Progenitor cell of endocrine pancreas (in vitro differentiated cells): ENCODE data around the gene RAPGEF1. TPM values are rescaled to one million over a fixed set of nuclear protein-coding genes. Genes with fewer than 3 reads are reported as not detected.

Experiments used
- DNase-seq: peaks from one replicate; pipeline ENCODE4 v3.0.0; 2021; ENCODE audit warnings: low spot score; ENCODE audit not compliant: unreplicated experiment
- H3K27ac Mint-ChIP-seq: 2 replicates; pipeline ENCODE4 v1.8.0; 2021; ENCODE audit warnings: mild to moderate bottlenecking, moderate library complexity, mixed read lengths
- H3K27me3 Mint-ChIP-seq: 2 replicates; pipeline ENCODE4 v1.8.0; 2021; ENCODE audit warnings: mixed read lengths
- H3K36me3 Mint-ChIP-seq: 2 replicates; pipeline ENCODE4 v1.8.0; 2022; ENCODE audit warnings: mixed read lengths; ENCODE audit not compliant: insufficient read depth
- H3K4me1 Mint-ChIP-seq: 2 replicates; pipeline ENCODE4 v1.8.0; 2021; ENCODE audit warnings: low read depth, mixed read lengths
- H3K4me3 Mint-ChIP-seq: 2 replicates; pipeline ENCODE4 v1.8.0; 2021; ENCODE audit warnings: low read depth, mild to moderate bottlenecking, moderate library complexity, mixed read lengths
- H3K9me3 Mint-ChIP-seq: 2 replicates; pipeline ENCODE4 v1.8.0; 2021; ENCODE audit warnings: low read depth, mixed read lengths
- CTCF ChIP-seq: fragments of 200-600 bp; sonication (generic); IDR thresholded peaks from one replicate; pipeline ENCODE4 v1.5.0; 2021; ENCODE audit warnings: antibody characterized with exemption, mild to moderate bottlenecking; ENCODE audit not compliant: unreplicated experiment
- total RNA-seq: library from RNA; stranded (reverse); gene quantifications from 2 replicates; pipeline ENCODE4 v1.2.1, GENCODE V29; 2021

Gene RAPGEF1
- total RNA-seq, 1 donor from 2014 or later: 57.3 TPM

- H3K36me3 Mint-ChIP-seq: no peaks in the 10 kb centered on the region
- no peaks in the 10 kb centered on the region for H3K9me3 Mint-ChIP-seq
- DNase-seq: no peak
- peak overlapping the region; percentile 90 for H3K27ac Mint-ChIP-seq
- H3K27me3 Mint-ChIP-seq: no peaks in the 10 kb centered on the region
- TF ChIP-seq CTCF: no peak
- H3K4me3 Mint-ChIP-seq: peak overlapping the region; percentile 22
- peaks cover 61% of the 10 kb centered on the region for H3K4me1 Mint-ChIP-seq
These were observed 46.0 kb downstream of the RAPGEF1 start for GRCh38 chr9:131693651-131694597.

GRCh38 chr9:131692612-131693562 is 47.0 kb downstream of the RAPGEF1 start:
- Mint-ChIP-seq H3K27ac (no peak overlapping the region), H3K36me3 (no peaks in the 10 kb centered on the region), H3K4me1 (peaks cover 53% of the 10 kb centered on the region), H3K9me3 (no peaks in the 10 kb centered on the region), H3K27me3 (no peaks in the 10 kb centered on the region), H3K4me3 (no peak overlapping the region)
- no peak for DNase-seq
- TF ChIP-seq CTCF: no peak

- Mint-ChIP-seq H3K36me3 (no peaks in the 10 kb centered on the region), H3K4me3 (no peak overlapping the region), H3K4me1 (peaks cover 49% of the 10 kb centered on the region), H3K27me3 (no peaks in the 10 kb centered on the region), H3K9me3 (no peaks in the 10 kb centered on the region), H3K27ac (peak overlapping the region; percentile 58)
- no peak for DNase-seq
- no peak for TF ChIP-seq CTCF
These were observed 47.8 kb downstream of the RAPGEF1 start for GRCh38 chr9:131691969-131692611.

- TF ChIP-seq CTCF: no peak
- Mint-ChIP-seq H3K27me3 (no peaks in the 10 kb centered on the region), H3K27ac (peak overlapping the region; percentile 44), H3K9me3 (no peaks in the 10 kb centered on the region), H3K36me3 (peaks cover 2% of the 10 kb centered on the region), H3K4me1 (peaks cover 48% of the 10 kb centered on the region), H3K4me3 (no peak overlapping the region)
- no peak for DNase-seq
These were observed 48.8 kb downstream of the RAPGEF1 start for GRCh38 chr9:131690941-131691573.
